HS-27A (cell line): ENCODE data around the gene SLC2A5.
"Not testable (repeated sequence)": the region's sequence is repeated elsewhere in the genome, so short reads cannot be mapped to it uniquely, and the experiment has no call there.

ENCODE experiments used
- DNase-seq: peaks from one replicate; pipeline ENCODE4 v3.0.0-alpha.2; 2012; ENCODE audit warnings: low read depth, missing footprints

SLC2A5 gene

GRCh38 chr1:9035226-9035625, 34.2 kb downstream of the SLC2A5 start:
- no peak for DNase-seq

GRCh38 chr1:9033363-9033762, 36.1 kb downstream of the SLC2A5 start:
- no peak for DNase-seq

GRCh38 chr1:9031484-9032259, 37.8 kb downstream of the SLC2A5 start:
- DNase-seq = no peak

GRCh38 chr1:9031077-9031476, 38.4 kb downstream of the SLC2A5 start:
- DNase-seq = not testable (repeated sequence)

- DNase-seq = no peak
Observed at GRCh38 chr1:9028921-9029705, 40.3 kb downstream of the SLC2A5 start.

- no peak for DNase-seq
Observed at GRCh38 chr1:9027307-9027706, 42.1 kb downstream of the SLC2A5 start.

GRCh38 chr1:9025449-9025848, 44.0 kb downstream of the SLC2A5 start:
- no peak for DNase-seq

- no peak for DNase-seq
Observed at GRCh38 chr1:9024837-9025236, 44.6 kb downstream of the SLC2A5 start.

GRCh38 chr1:9022773-9023172, 46.7 kb downstream of the SLC2A5 start:
- no peak for DNase-seq

- DNase-seq = not testable (repeated sequence)
Observed at GRCh38 chr1:9022026-9022738, 47.3 kb downstream of the SLC2A5 start.

- DNase-seq = no peak
Observed at GRCh38 chr1:9020305-9020704, 49.1 kb downstream of the SLC2A5 start.

GRCh38 chr1:9019896-9020295, 49.5 kb downstream of the SLC2A5 start:
- no peak for DNase-seq

GRCh38 chr1:9018333-9018732, 51.1 kb downstream of the SLC2A5 start:
- no peak for DNase-seq

- DNase-seq = no peak
Observed at GRCh38 chr1:9016455-9016854, 53.0 kb downstream of the SLC2A5 start.

GRCh38 chr1:9014475-9015375, 54.7 kb downstream of the SLC2A5 start:
- no peak for DNase-seq

- DNase-seq = no peak
Observed at GRCh38 chr1:9013819-9014218, 55.6 kb downstream of the SLC2A5 start.

- DNase-seq = no peak
Observed at GRCh38 chr1:9010781-9011323, 58.6 kb downstream of the SLC2A5 start.

GRCh38 chr1:9009438-9010370, 59.7 kb downstream of the SLC2A5 start:
- no peak for DNase-seq

GRCh38 chr1:9008236-9008635, 61.2 kb downstream of the SLC2A5 start:
- DNase-seq = no peak

GRCh38 chr1:9006956-9007615, 62.3 kb downstream of the SLC2A5 start:
- no peak for DNase-seq
